Endodermal cell (in vitro differentiated cells): Measurements from ENCODE around the gene OR4E2. TPM values are rescaled to one million over a fixed set of nuclear protein-coding genes. Genes with fewer than 3 reads are reported as not detected.
A peak's percentile ranks its signal among the peaks of the same experiment; 100 is the strongest.
"Not testable (repeated sequence)": the region's sequence is repeated elsewhere in the genome, so short reads cannot be mapped to it uniquely, and the experiment has no call there.

ENCODE experiments used
- DNase-seq: peaks from one replicate; pipeline ENCODE4 v3.0.0-alpha.2; 2017
- H3K27ac ChIP-seq: 2 replicates; pipeline ENCODE4 v1.5.1; 2013; ENCODE audit warnings: mild to moderate bottlenecking, low read depth, low read length, moderate library complexity
- H3K27me3 ChIP-seq: 2 replicates; pipeline ENCODE4 v1.6.1; 2013; ENCODE audit warnings: mild to moderate bottlenecking, low read length, moderate library complexity; ENCODE audit not compliant: insufficient read depth, control insufficient read depth, poor library complexity, severe bottlenecking
- H3K36me3 ChIP-seq: 2 replicates; pipeline ENCODE4 v1.7.0; 2013; ENCODE audit warnings: mild to moderate bottlenecking, low read length, moderate library complexity; ENCODE audit not compliant: control insufficient read depth, insufficient read depth
- H3K4me1 ChIP-seq: one replicate; pipeline ENCODE4 v1.7.0; 2013; ENCODE audit warnings: low read length; ENCODE audit not compliant: control insufficient read depth, insufficient read depth
- H3K4me3 ChIP-seq: 2 replicates; pipeline ENCODE4 v1.5.1; 2013; ENCODE audit warnings: mild to moderate bottlenecking, low read length, moderate library complexity
- H3K9ac ChIP-seq: 2 replicates; pipeline ENCODE4 v1.6.1; 2013; ENCODE audit warnings: mild to moderate bottlenecking, low read length, moderate library complexity; ENCODE audit not compliant: poor library complexity, severe bottlenecking; ENCODE audit errors: extremely low read depth
- H3K9me3 ChIP-seq: 2 replicates; pipeline ENCODE4 v1.6.1; 2013; ENCODE audit warnings: mild to moderate bottlenecking, low read length, moderate library complexity; ENCODE audit not compliant: control insufficient read depth
- H3K27ac Mint-ChIP-seq: 2 replicates; pipeline ENCODE4 v1.8.0; 2020; ENCODE audit warnings: mixed read lengths
- H3K27me3 Mint-ChIP-seq: 2 replicates; pipeline ENCODE4 v1.8.0; 2021; ENCODE audit warnings: mild to moderate bottlenecking, mixed read lengths; ENCODE audit not compliant: insufficient read depth
- H3K36me3 Mint-ChIP-seq: 2 replicates; pipeline ENCODE4 v1.8.0; 2020; ENCODE audit warnings: low read depth, mixed read lengths
- H3K4me1 Mint-ChIP-seq: 2 replicates; pipeline ENCODE4 v1.8.0; 2020; ENCODE audit warnings: mixed read lengths
- H3K4me3 Mint-ChIP-seq: 2 replicates; pipeline ENCODE4 v1.8.0; 2020; ENCODE audit warnings: mild to moderate bottlenecking, moderate library complexity, mixed read lengths
- H3K9me3 Mint-ChIP-seq: 2 replicates; pipeline ENCODE4 v1.8.0; 2020; ENCODE audit warnings: mild to moderate bottlenecking, mixed read lengths
- CTCF ChIP-seq: fragments of 200-600 bp; sonication (generic); conservative IDR thresholded peaks from 2 replicates; pipeline ENCODE4 v1.5.0; 2021; ENCODE audit warnings: antibody characterized with exemption, mild to moderate bottlenecking
- WGBS, 2 experiments: methylation state at CpG; one replicate each; pipeline versions ENCODE4 v1.1.5 to v1.1.7; 2013; ENCODE audit warnings: missing lambda C conversion rate in 2 of 2, mixed read lengths in 1 of 2; ENCODE audit not compliant: insufficient coverage in 1 of 2, insufficient read length in 1 of 2; 5-methylcytosine and 5-hydroxymethylcytosine counted together
- total RNA-seq, 2 donors: library from RNA; stranded (reverse); fragmentation: NEBNext Ultra II Directional in 1 of 2; extraction: Animal tissue kit (Norgen Biotek cat#: 25700) in 1 of 2; gene quantifications; 2 replicates in 1 of 2; 3 replicates in 1 of 2; pipeline ENCODE4 v1.2.1, GENCODE V29; 2021

Gene OR4E2
- total RNA-seq, 2 donors from 2014 or later = not detected

GRCh38 chr14:21617614-21618013 is 36.0 kb upstream of the OR4E2 start:
- H3K27ac Mint-ChIP-seq = no peak overlapping the region
- Histone ChIP-seq H3K36me3 (no peaks in the 10 kb centered on the region), H3K27me3 (no peaks in the 10 kb centered on the region), H3K9me3 (no peaks in the 10 kb centered on the region), H3K27ac (no peak overlapping the region), H3K4me3 (no peak overlapping the region), H3K9ac (no peak overlapping the region), H3K4me1 (no peaks in the 10 kb centered on the region)
- H3K4me1 Mint-ChIP-seq = peaks cover 22% of the 10 kb centered on the region
- no peaks in the 10 kb centered on the region for H3K27me3 Mint-ChIP-seq
- WGBS, 2 experiments = 70 to 92% methylated on average over 2 to 8 of the region's 8 CpGs
- TF ChIP-seq CTCF = no peak
- H3K4me3 Mint-ChIP-seq = no peak overlapping the region
- no peaks in the 10 kb centered on the region for H3K36me3 Mint-ChIP-seq
- peak; percentile 55 for DNase-seq
- H3K9me3 Mint-ChIP-seq = peaks cover 6% of the 10 kb centered on the region

- Histone ChIP-seq H3K9me3 (no peaks in the 10 kb centered on the region), H3K27ac (no peak overlapping the region), H3K36me3 (no peaks in the 10 kb centered on the region), H3K4me3 (no peak overlapping the region), H3K9ac (no peak overlapping the region), H3K27me3 (no peaks in the 10 kb centered on the region), H3K4me1 (no peaks in the 10 kb centered on the region)
- no peak for DNase-seq
- no peak for TF ChIP-seq CTCF
- no peak overlapping the region for H3K4me3 Mint-ChIP-seq
- no peaks in the 10 kb centered on the region for H3K4me1 Mint-ChIP-seq
- H3K9me3 Mint-ChIP-seq = peaks cover 2% of the 10 kb centered on the region
- no peak overlapping the region for H3K27ac Mint-ChIP-seq
- H3K36me3 Mint-ChIP-seq = no peaks in the 10 kb centered on the region
- 67 to 78% methylated on average over 1 to 3 of the region's 3 CpGs for WGBS, 2 experiments
- H3K27me3 Mint-ChIP-seq = no peaks in the 10 kb centered on the region
These were observed 27.0 kb upstream of the OR4E2 start for GRCh38 chr14:21626491-21627230.

DNA sequence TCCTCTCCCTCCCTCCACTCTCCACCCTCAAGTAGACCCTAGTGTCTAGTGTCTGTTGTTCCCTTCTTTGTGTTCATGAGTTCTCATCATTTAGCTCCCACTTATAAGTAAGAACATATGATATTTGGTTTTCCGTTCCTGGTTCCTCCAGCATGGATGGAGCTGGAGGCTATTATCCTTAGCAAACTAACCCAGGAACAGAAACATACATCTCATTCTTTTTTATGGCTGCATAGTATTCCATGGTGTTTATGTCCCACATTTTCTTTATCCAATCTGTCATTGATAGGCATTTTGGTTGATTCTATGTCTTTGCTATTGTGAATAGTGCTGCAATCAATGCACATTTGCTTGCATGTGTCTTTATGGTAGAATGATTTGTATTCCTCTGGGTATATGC is 23.1 kb upstream of the OR4E2 start:
- not testable (repeated sequence) for H3K4me1 ChIP-seq, H3K27ac Mint-ChIP-seq, H3K4me3 Mint-ChIP-seq, H3K36me3 ChIP-seq, H3K4me3 ChIP-seq, H3K27ac ChIP-seq, H3K9ac ChIP-seq, H3K36me3 Mint-ChIP-seq, H3K9me3 Mint-ChIP-seq, H3K27me3 ChIP-seq, H3K9me3 ChIP-seq, H3K4me1 Mint-ChIP-seq, H3K27me3 Mint-ChIP-seq, DNase-seq
- WGBS, 2 experiments = 91 to 100% methylated on average over 1 of the region's 1 CpG

DNA sequence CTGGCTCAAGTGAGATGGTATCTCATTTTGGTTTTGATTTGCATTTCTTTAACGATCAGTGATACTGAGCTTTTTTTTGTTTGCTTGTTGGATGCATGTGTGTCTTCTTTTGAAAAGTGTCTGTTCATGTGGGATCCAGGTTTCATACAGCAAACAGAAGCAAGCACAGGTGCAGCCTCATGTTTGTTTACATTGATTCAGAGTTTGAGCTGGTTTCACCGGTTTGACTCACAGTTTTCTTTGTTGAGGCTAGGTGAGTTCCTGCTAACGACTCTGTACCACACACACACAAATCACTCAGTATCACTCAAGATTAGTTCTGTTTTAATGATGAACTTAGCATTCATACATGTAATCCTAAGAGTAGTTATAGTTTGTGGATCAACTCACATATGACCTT is 22.6 kb upstream of the OR4E2 start:
- H3K4me3 Mint-ChIP-seq = no peak overlapping the region

More for the DNA sequence above, 22.6 kb upstream of the OR4E2 start:
- H3K27ac ChIP-seq = no peak overlapping the region
- H3K27me3 ChIP-seq = no peaks in the 10 kb centered on the region
- H3K4me1 ChIP-seq = no peaks in the 10 kb centered on the region
- H3K9ac ChIP-seq = no peak overlapping the region
- no peak for DNase-seq
- H3K36me3 Mint-ChIP-seq = no peaks in the 10 kb centered on the region
- TF ChIP-seq CTCF = no peak
- no peaks in the 10 kb centered on the region for H3K36me3 ChIP-seq
- no peaks in the 10 kb centered on the region for H3K9me3 ChIP-seq
- peaks cover 2% of the 10 kb centered on the region for H3K9me3 Mint-ChIP-seq
- no peak overlapping the region for H3K27ac Mint-ChIP-seq
- no peak overlapping the region for H3K4me3 ChIP-seq
- H3K4me1 Mint-ChIP-seq = no peaks in the 10 kb centered on the region
- 27 to 100% methylated on average over 1 to 3 of the region's 3 CpGs for WGBS, 2 experiments
- H3K27me3 Mint-ChIP-seq = no peaks in the 10 kb centered on the region
